HG02763 (cell line): ENCODE measurements around the gene HLA-E.

Experiments
- ATAC-seq: cut with Tn5 transposase; IDR thresholded peaks from one replicate; pipeline ENCODE4 v1.9.1; 2021; ENCODE audit warnings: mild to moderate bottlenecking, moderate library complexity; ENCODE audit not compliant: unreplicated experiment

Gene HLA-E

GRCh38 chr6:30533460-30534294 lies 44.4 kb downstream of the HLA-E start:
- ATAC-seq = no peak

- no peak for ATAC-seq
Observed at GRCh38 chr6:30537931-30538330, 48.6 kb downstream of the HLA-E start.

DNA sequence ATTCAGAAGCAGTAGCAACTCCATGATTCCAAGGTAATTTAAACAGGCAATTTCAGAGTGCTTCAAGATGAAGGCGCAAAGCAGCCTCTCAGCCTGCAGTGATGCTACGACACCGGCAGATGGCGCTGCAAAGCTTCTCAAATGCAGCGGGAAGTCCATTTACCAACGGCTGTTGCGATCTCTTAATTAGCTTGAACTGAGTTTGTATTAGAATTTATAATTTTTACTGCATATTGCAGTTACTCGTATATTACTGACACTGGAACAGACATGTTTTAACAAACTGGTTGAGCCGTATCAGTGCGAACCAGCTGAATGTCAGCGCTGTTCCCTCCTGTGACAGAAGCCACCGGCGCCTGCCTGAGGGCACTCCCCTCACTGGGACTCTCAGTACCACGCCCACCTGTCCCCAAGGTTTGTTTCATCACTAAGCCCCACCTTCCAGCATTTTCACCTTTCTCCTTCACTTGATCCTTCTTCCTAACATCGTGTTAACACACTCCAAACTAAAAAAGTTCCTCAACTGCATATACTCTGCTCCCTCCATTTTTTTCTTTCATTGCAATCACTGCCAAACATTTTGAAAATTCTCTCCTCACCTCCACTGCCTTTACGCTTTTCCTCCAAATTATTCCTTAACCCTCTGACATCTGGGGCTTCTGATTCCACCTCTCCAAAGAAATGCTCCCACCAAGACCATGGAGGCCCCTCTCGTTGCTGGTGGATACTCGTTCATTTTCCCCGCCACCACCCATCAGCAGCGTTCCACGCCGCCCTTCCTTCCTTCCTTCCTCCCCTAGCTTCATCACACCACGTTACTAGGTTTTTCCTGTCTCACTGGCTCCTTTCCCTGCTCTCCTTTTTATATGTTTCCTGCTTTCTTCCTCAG lies 52.5 kb downstream of the HLA-E start:
- ATAC-seq = no peak

DNA sequence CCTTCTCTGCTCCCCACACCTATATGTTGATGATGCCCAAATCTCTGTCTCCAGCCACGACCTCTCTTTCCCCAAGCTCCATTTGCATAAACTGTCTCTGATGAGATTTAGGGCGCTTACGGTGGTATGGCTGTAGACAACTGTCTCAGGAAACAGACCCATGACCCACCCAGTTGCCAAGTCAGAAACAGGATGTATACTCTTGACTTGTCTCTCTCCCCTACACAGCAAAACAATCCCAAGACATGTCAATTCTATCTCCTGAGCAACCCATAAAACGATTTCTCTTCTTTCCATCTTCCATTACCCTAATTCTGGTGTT lies 53.1 kb downstream of the HLA-E start:
- no peak for ATAC-seq

GRCh38 chr6:30542915-30543314 lies 53.6 kb downstream of the HLA-E start:
- ATAC-seq = no peak
